ENCODE results near the gene GPR137.

DNA sequence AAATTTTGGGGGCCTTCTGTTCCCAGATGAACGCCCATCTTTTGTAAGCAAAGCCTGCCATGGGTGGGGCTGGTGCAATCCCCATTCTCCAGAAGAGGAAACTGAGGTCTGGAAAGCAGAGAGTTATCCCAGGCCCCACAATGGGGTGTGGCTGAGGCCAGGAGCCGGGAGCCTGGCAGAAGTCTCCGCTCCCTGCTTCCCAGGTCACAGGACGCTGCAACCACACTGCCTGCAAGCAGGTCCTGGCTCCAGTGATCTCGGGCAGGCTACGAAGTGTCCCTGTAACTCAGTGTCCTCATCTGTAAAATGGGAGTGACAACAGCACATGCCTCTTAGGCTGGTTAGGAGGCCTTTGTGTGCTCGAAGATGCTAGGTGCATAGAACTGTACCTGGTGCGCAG, 32.6 kb upstream of the GPR137 start:
- TF ChIP-seq POLR2AphosphoS5 (IDR thresholded peaks at IDR 0.05; ENCODE audit: low read depth, low read length) (no peak), JUND (IDR thresholded peaks at IDR 0.05) (no peak), ZNF274 (IDR thresholded peaks at IDR 0.05; ENCODE audit: low read depth, low read length) (no peak), EZH2phosphoT487 (IDR thresholded peaks at IDR 0.05; ENCODE audit: borderline replicate concordance) (no peak), POLR2A (IDR thresholded peaks at IDR 0.05; ENCODE audit: borderline replicate concordance, extremely low read depth, insufficient read depth, insufficient read length) (no peak), EZH2 (IDR thresholded peaks at IDR 0.05) (no peak), SIN3A (IDR thresholded peaks at IDR 0.05; ENCODE audit: low read depth) (no peak), ZFX (IDR thresholded peaks at IDR 0.05) (no peak)
- TF ChIP-seq, protein P1, sequence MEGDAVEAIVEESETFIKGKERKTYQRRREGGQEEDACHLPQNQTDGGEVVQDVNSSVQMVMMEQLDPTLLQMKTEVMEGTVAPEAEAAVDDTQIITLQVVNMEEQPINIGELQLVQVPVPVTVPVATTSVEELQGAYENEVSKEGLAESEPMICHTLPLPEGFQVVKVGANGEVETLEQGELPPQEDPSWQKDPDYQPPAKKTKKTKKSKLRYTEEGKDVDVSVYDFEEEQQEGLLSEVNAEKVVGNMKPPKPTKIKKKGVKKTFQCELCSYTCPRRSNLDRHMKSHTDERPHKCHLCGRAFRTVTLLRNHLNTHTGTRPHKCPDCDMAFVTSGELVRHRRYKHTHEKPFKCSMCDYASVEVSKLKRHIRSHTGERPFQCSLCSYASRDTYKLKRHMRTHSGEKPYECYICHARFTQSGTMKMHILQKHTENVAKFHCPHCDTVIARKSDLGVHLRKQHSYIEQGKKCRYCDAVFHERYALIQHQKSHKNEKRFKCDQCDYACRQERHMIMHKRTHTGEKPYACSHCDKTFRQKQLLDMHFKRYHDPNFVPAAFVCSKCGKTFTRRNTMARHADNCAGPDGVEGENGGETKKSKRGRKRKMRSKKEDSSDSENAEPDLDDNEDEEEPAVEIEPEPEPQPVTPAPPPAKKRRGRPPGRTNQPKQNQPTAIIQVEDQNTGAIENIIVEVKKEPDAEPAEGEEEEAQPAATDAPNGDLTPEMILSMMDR (IDR thresholded peaks at IDR 0.05 in 2 of 3, conservative IDR thresholded peaks at IDR 0.05 in 1 of 3; ENCODE audit: borderline replicate concordance in 1 of 3, insufficient read depth in 1 of 3, low read depth in 2 of 3, low read length in 2 of 3) = no peak
- TF ChIP-seq, protein P2, sequence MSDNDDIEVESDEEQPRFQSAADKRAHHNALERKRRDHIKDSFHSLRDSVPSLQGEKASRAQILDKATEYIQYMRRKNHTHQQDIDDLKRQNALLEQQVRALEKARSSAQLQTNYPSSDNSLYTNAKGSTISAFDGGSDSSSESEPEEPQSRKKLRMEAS (IDR thresholded peaks at IDR 0.05) = no peak
- TF ChIP-seq, protein P3, sequence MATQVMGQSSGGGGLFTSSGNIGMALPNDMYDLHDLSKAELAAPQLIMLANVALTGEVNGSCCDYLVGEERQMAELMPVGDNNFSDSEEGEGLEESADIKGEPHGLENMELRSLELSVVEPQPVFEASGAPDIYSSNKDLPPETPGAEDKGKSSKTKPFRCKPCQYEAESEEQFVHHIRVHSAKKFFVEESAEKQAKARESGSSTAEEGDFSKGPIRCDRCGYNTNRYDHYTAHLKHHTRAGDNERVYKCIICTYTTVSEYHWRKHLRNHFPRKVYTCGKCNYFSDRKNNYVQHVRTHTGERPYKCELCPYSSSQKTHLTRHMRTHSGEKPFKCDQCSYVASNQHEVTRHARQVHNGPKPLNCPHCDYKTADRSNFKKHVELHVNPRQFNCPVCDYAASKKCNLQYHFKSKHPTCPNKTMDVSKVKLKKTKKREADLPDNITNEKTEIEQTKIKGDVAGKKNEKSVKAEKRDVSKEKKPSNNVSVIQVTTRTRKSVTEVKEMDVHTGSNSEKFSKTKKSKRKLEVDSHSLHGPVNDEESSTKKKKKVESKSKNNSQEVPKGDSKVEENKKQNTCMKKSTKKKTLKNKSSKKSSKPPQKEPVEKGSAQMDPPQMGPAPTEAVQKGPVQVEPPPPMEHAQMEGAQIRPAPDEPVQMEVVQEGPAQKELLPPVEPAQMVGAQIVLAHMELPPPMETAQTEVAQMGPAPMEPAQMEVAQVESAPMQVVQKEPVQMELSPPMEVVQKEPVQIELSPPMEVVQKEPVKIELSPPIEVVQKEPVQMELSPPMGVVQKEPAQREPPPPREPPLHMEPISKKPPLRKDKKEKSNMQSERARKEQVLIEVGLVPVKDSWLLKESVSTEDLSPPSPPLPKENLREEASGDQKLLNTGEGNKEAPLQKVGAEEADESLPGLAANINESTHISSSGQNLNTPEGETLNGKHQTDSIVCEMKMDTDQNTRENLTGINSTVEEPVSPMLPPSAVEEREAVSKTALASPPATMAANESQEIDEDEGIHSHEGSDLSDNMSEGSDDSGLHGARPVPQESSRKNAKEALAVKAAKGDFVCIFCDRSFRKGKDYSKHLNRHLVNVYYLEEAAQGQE (IDR thresholded peaks at IDR 0.05; ENCODE audit: low read depth) = no peak
- TF ChIP-seq, protein P4, sequence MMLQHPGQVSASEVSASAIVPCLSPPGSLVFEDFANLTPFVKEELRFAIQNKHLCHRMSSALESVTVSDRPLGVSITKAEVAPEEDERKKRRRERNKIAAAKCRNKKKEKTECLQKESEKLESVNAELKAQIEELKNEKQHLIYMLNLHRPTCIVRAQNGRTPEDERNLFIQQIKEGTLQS (IDR thresholded peaks at IDR 0.05) = no peak

Data from HCT116 (cell line).